Keratinocyte (primary cell): ENCODE measurements around the gene GDPD5. TPM values are rescaled to one million over a fixed set of nuclear protein-coding genes. Genes with fewer than 3 reads are reported as not detected.

Source experiments
- DNase-seq: peaks from one replicate; pipeline ENCODE4 v3.0.0-alpha.2; 2011; ENCODE audit warnings: low read depth, missing footprints, low spot score
- FAIRE-seq: peaks from 2 replicates; lab custom pipeline; 2011; peaks lifted over from hg19 to GRCh38; lab: Jason Lieb, UNC
- H2AFZ ChIP-seq: 2 replicates; pipeline ENCODE4 v1.6.0; 2012; ENCODE audit warnings: low read length, control low read depth, inconsistent platforms; ENCODE audit not compliant: control insufficient read depth
- H3K27ac ChIP-seq: 2 replicates; pipeline ENCODE4 v1.5.1; 2011; ENCODE audit warnings: low read length; ENCODE audit not compliant: control insufficient read depth, insufficient read depth
- H3K27me3 ChIP-seq: 3 replicates; pipeline ENCODE4 v1.6.0; 2011; ENCODE audit warnings: low read length; ENCODE audit not compliant: control insufficient read depth, insufficient read depth; ENCODE audit errors: extremely low read depth
- H3K36me3 ChIP-seq, 2 experiments: 2 replicates in 1 of 2; 3 replicates in 1 of 2; pipeline ENCODE4 v1.5.1; 2011; ENCODE audit warnings: low read length in 2 of 2, mild to moderate bottlenecking in 1 of 2; ENCODE audit not compliant: control insufficient read depth in 2 of 2, insufficient read depth in 2 of 2; ENCODE audit errors: extremely low read depth in 1 of 2
- H3K4me1 ChIP-seq: 3 replicates; pipeline ENCODE4 v1.5.1; 2011; ENCODE audit warnings: low read length; ENCODE audit not compliant: control insufficient read depth, insufficient read depth; ENCODE audit errors: extremely low read depth
- H3K4me2 ChIP-seq: 3 replicates; pipeline ENCODE4 v1.6.0; 2011; ENCODE audit warnings: low read depth, low read length; ENCODE audit not compliant: control insufficient read depth, insufficient read depth; ENCODE audit errors: extremely low read depth
- H3K4me3 ChIP-seq, 3 experiments: fragments of 200-600 bp in 1 of 3; sonication (generic) in 1 of 3; 2 replicates in 2 of 3; 3 replicates in 1 of 3; pipeline ENCODE4 v1.5.1; 2011 to 2016; ENCODE audit warnings: low read length in 3 of 3, mild to moderate bottlenecking in 3 of 3, control low read depth in 2 of 3, inconsistent platforms in 1 of 3, low read depth in 1 of 3, mixed read lengths in 1 of 3, mixed run types in 1 of 3, moderate library complexity in 1 of 3; ENCODE audit not compliant: control insufficient read depth in 2 of 3, insufficient read depth in 2 of 3; ENCODE audit errors: extremely low read depth in 1 of 3
- H3K79me2 ChIP-seq: 2 replicates; pipeline ENCODE4 v1.6.0; 2012; ENCODE audit warnings: low read length; ENCODE audit not compliant: control insufficient read depth, insufficient read depth
- H3K9ac ChIP-seq: 3 replicates; pipeline ENCODE4 v1.6.0; 2011; ENCODE audit warnings: low read length; ENCODE audit not compliant: control insufficient read depth, insufficient read depth; ENCODE audit errors: extremely low read depth
- H3K9me1 ChIP-seq: 3 replicates; pipeline ENCODE4 v1.6.0; 2011; ENCODE audit warnings: low read length; ENCODE audit not compliant: control insufficient read depth, insufficient read depth; ENCODE audit errors: extremely low read depth
- H3K9me3 ChIP-seq: 2 replicates; pipeline ENCODE4 v1.5.1; 2012; ENCODE audit warnings: low read depth, low read length; ENCODE audit not compliant: control insufficient read depth
- H4K20me1 ChIP-seq: 3 replicates; pipeline ENCODE4 v1.6.0; 2011; ENCODE audit warnings: low read length; ENCODE audit not compliant: control insufficient read depth, insufficient read depth; ENCODE audit errors: extremely low read depth
- EZH2 ChIP-seq: IDR thresholded peaks from one replicate; pipeline ENCODE4 v1.6.1; 2012; ENCODE audit warnings: inconsistent platforms, mild to moderate bottlenecking, low read length, moderate library complexity
- dilution Hi-C: fragments of 300-500 bp; cut with MboI; formaldehyde crosslinking; loops from one replicate; pipeline ENCODE4 v1.7.0; 2020; ENCODE audit warnings: low sequenced_read_pairs; ENCODE audit not compliant: extremely low pct_ligation_motif_present
- polyA plus RNA-seq, 5 experiments: library from polyadenylated mRNA; depleted of rRNA in 3 of 5; stranded (reverse) in 3 of 5; stranded (forward) in 1 of 5; unstranded in 1 of 5; fragments of >200 nt; gene quantifications; 1 replicate in 1 of 5; 2 replicates in 3 of 5; 3 replicates in 1 of 5; pipeline versions ENCODE4 v1.2.1 to v1.2.3, GENCODE V29; 2011 to 2012; ENCODE audit warnings: missing spikeins in 2 of 5, low read depth in 1 of 5, low replicate concordance in 1 of 5
- TF ChIP-seq, protein P1 (sequence below), 3 experiments: IDR thresholded peaks in 1 of 3; conservative IDR thresholded peaks in 1 of 3; optimal IDR thresholded peaks in 1 of 3; 2 replicates in 2 of 3; 3 replicates in 1 of 3; pipeline versions ENCODE3 to v1.5.1; 2011; ENCODE audit warnings: low read length in 3 of 3, mild to moderate bottlenecking in 3 of 3, moderate library complexity in 2 of 3, control low read depth in 1 of 3, inconsistent platforms in 1 of 3; ENCODE audit not compliant: insufficient read depth in 2 of 3; ENCODE audit errors: extremely low read depth in 1 of 3

GDPD5 gene
- polyA plus RNA-seq, 1 donor (not counting 4 experiments of a cell fraction or from before 2014, with no cell fraction given): 2.1 TPM

DNA sequence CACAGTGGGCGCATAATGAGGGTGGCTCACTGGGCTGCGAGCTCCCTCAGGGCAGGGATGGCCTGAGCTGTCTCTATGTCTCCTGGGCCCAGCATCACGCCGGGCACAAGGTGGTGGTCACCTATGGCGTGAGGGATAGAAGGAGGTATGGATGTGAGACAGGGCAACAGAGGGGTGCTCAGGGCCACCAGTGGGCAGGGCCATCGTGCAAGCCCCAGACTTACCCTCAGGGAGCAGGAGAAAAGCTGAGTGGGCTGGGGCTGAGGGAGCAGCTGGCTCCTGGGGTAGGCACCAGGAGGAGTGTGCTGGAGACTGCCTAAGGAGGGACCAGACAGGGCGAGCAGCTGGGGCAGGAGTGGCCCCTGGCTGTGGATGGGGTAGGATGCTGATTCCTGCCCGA, 58.4 kb downstream of the GDPD5 start:
- H2AFZ ChIP-seq: no peak overlapping the region
- no peaks in the 10 kb centered on the region for H3K9me1 ChIP-seq
- no peak overlapping the region for H3K9ac ChIP-seq
- FAIRE-seq: no peak
- no peak overlapping the region for H3K27ac ChIP-seq
- no peaks in the 10 kb centered on the region for H3K79me2 ChIP-seq
- no peaks in the 10 kb centered on the region for H4K20me1 ChIP-seq
- H3K36me3 ChIP-seq: no peaks in the 10 kb centered on the region
- peaks cover 13% of the 10 kb centered on the region for H3K4me1 ChIP-seq
- H3K4me3 ChIP-seq: no peak overlapping the region
- dilution Hi-C loops: no loop called here
- no peaks in the 10 kb centered on the region for H3K27me3 ChIP-seq
- H3K4me2 ChIP-seq: no peak overlapping the region
- no peak for DNase-seq
- H3K9me3 ChIP-seq: no peaks in the 10 kb centered on the region
- no peak for TF ChIP-seq EZH2
- TF ChIP-seq, protein P1, sequence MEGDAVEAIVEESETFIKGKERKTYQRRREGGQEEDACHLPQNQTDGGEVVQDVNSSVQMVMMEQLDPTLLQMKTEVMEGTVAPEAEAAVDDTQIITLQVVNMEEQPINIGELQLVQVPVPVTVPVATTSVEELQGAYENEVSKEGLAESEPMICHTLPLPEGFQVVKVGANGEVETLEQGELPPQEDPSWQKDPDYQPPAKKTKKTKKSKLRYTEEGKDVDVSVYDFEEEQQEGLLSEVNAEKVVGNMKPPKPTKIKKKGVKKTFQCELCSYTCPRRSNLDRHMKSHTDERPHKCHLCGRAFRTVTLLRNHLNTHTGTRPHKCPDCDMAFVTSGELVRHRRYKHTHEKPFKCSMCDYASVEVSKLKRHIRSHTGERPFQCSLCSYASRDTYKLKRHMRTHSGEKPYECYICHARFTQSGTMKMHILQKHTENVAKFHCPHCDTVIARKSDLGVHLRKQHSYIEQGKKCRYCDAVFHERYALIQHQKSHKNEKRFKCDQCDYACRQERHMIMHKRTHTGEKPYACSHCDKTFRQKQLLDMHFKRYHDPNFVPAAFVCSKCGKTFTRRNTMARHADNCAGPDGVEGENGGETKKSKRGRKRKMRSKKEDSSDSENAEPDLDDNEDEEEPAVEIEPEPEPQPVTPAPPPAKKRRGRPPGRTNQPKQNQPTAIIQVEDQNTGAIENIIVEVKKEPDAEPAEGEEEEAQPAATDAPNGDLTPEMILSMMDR (optimal IDR thresholded peaks at IDR 0.05 in 1 of 3, IDR thresholded peaks at IDR 0.05 in 1 of 3, conservative IDR thresholded peaks at IDR 0.05 in 1 of 3; ENCODE audit: extremely low read depth in 1 of 3, insufficient read depth in 2 of 3, low read length in 3 of 3): no peak

DNA sequence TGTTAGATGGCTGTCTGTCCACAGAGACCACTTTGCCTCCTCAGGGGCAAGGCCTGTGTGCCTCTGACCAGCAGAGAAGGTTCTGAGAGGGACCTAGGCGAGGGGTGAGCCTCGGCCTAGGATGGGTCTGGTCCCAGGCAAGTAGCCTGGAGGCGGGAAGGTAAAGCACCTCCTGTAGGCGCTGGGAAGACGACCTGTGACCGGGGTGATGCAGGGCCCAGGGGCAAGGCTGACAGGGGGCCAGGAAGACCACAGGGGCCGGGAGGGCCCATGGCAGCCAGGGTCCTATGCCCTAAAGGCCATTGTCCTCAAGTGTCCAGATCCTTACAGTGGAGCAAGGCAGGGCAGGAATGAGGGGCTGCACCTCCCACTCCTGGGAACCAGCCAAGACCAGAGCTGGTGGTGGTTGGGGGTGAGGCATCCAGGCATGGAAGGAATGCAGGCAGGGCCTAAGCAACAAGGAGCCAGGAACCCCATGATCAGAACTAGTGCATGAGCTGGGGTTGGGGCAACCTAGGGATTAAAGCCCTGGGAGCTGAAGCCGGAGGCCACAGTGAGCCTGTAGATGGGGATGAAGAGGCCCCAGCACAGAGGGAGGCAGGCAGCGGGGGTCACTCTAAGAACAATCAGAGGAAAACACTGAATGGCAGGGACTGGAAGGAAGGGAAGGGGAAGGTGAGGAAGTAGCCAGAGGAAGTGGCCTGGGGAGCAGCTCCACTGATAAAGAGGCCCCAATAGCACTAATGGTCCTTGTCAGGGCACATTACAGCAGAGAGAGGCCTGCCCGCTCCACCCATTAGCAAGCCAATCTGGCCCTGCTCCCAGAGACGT, 59.8 kb downstream of the GDPD5 start:
- peaks cover 6% of the 10 kb centered on the region for H3K4me1 ChIP-seq
- no peaks in the 10 kb centered on the region for H3K9me1 ChIP-seq
- no peak overlapping the region for H2AFZ ChIP-seq
- H3K36me3 ChIP-seq: no peaks in the 10 kb centered on the region
- H3K79me2 ChIP-seq: no peaks in the 10 kb centered on the region
- TF ChIP-seq EZH2: no peak
- TF ChIP-seq, protein P1 (optimal IDR thresholded peaks at IDR 0.05 in 1 of 3, IDR thresholded peaks at IDR 0.05 in 1 of 3, conservative IDR thresholded peaks at IDR 0.05 in 1 of 3; ENCODE audit: extremely low read depth in 1 of 3, insufficient read depth in 2 of 3, low read length in 3 of 3): no peak
- H3K9me3 ChIP-seq: no peaks in the 10 kb centered on the region
- H3K27me3 ChIP-seq: no peaks in the 10 kb centered on the region
- dilution Hi-C loops: no loop called here
- no peak for DNase-seq
- no peak overlapping the region for H3K4me2 ChIP-seq
- H3K27ac ChIP-seq: no peak overlapping the region
- H4K20me1 ChIP-seq: no peaks in the 10 kb centered on the region
- no peak for FAIRE-seq
- H3K9ac ChIP-seq: no peak overlapping the region
- no peak overlapping the region for H3K4me3 ChIP-seq
